OCI-LY3 (cell line): ENCODE results near the gene LRP1B.

Experiments used
- H2AFZ ChIP-seq: fragments of 200-600, 300-600 bp; shearing (Covaris generic); 2 replicates; pipeline ENCODE4 v1.6.0; 2014; ENCODE audit warnings: antibody characterized with exemption, low read depth, low read length
- H3K27ac ChIP-seq: fragments of 200-600, 300-600 bp; sonication (generic); 2 replicates; pipeline ENCODE4 v1.5.1; 2014; ENCODE audit warnings: mild to moderate bottlenecking, low read length, moderate library complexity, mixed read lengths
- H3K27me3 ChIP-seq: fragments of 200-600, 300-600 bp; sonication (generic); 2 replicates; pipeline ENCODE4 v1.6.1; 2014; ENCODE audit warnings: low read depth, low read length, mixed read lengths
- H3K36me3 ChIP-seq: fragments of 200-600, 300-600 bp; sonication (generic); replicated peaks from 2 replicates; pipeline ENCODE3; 2014; ENCODE audit warnings: low read depth, low read length, mixed read lengths
- H3K4me1 ChIP-seq: fragments of 300-600, 200-600 bp; sonication (generic); 2 replicates; pipeline ENCODE4 v1.6.1; 2014; ENCODE audit warnings: low read length, mixed read lengths
- H3K4me2 ChIP-seq: fragments of 200-600, 300-600 bp; sonication (generic); 2 replicates; pipeline ENCODE4 v1.6.1; 2014; ENCODE audit warnings: low read length, mixed read lengths
- H3K4me3 ChIP-seq: fragments of 300-600, 200-600 bp; sonication (generic); 2 replicates; pipeline ENCODE4 v1.5.1; 2014; ENCODE audit warnings: antibody characterized with exemption, mild to moderate bottlenecking, low read length, moderate library complexity
- H3K79me2 ChIP-seq: fragments of 300-600, 200-600 bp; shearing (Covaris generic); 2 replicates; pipeline ENCODE4 v1.6.1; 2014; ENCODE audit warnings: mild to moderate bottlenecking, low read length, mixed read lengths
- H3K9ac ChIP-seq: fragments of 300-600, 200-600 bp; shearing (Covaris generic); 2 replicates; pipeline ENCODE4 v1.6.0; 2014; ENCODE audit warnings: mild to moderate bottlenecking, low read length, moderate library complexity
- H3K9me3 ChIP-seq: fragments of 200-600, 300-600 bp; shearing (Covaris generic); 2 replicates; pipeline ENCODE4 v1.6.1; 2014; ENCODE audit warnings: low read length, mixed read lengths; ENCODE audit not compliant: insufficient read depth
- H4K20me1 ChIP-seq: fragments of 200-600, 300-600 bp; sonication (generic); 2 replicates; pipeline ENCODE4 v1.6.1; 2016; ENCODE audit warnings: low read length, mixed read lengths; ENCODE audit not compliant: insufficient read depth
- EZH2phosphoT487 ChIP-seq: fragments of 200-600 bp; shearing (Covaris generic); IDR thresholded peaks from 2 replicates; pipeline ENCODE4 v1.6.1; 2018; ENCODE audit warnings: antibody characterized with exemption, mixed run types, low read depth
- TF ChIP-seq, protein P1 (sequence below): fragments of 200-600, 300-600 bp; sonication (generic); IDR thresholded peaks from 2 replicates; pipeline ENCODE4 v1.5.1; 2014; ENCODE audit warnings: antibody characterized with exemption, low read length, low read depth

LRP1B gene

DNA sequence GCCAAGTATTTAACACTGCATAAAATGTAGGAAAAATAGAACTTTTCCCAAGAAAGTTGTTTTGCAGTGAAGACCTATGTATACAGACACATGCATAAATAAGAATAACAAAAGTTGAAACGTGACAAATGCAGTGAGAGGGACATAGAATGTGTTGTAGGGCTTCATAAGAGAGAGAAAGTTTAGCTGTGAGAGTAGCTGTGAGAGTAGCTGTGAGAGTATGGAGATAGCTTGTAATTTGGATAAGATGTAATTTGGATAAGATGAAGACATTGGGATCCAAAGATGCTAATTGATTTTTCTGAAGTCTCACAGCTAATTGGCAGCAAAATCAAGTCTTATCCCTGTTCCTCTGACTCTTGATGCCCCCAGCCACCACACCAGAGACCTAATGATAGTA, 170.9 kb downstream of the LRP1B start:
- no peaks in the 10 kb centered on the region for H3K36me3 ChIP-seq
- H3K79me2 ChIP-seq = no peaks in the 10 kb centered on the region
- no peaks in the 10 kb centered on the region for H3K27me3 ChIP-seq
- no peaks in the 10 kb centered on the region for H3K4me1 ChIP-seq
- no peak for TF ChIP-seq EZH2phosphoT487
- TF ChIP-seq, protein P1, sequence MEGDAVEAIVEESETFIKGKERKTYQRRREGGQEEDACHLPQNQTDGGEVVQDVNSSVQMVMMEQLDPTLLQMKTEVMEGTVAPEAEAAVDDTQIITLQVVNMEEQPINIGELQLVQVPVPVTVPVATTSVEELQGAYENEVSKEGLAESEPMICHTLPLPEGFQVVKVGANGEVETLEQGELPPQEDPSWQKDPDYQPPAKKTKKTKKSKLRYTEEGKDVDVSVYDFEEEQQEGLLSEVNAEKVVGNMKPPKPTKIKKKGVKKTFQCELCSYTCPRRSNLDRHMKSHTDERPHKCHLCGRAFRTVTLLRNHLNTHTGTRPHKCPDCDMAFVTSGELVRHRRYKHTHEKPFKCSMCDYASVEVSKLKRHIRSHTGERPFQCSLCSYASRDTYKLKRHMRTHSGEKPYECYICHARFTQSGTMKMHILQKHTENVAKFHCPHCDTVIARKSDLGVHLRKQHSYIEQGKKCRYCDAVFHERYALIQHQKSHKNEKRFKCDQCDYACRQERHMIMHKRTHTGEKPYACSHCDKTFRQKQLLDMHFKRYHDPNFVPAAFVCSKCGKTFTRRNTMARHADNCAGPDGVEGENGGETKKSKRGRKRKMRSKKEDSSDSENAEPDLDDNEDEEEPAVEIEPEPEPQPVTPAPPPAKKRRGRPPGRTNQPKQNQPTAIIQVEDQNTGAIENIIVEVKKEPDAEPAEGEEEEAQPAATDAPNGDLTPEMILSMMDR = no peak
- no peak overlapping the region for H3K4me2 ChIP-seq
- no peaks in the 10 kb centered on the region for H4K20me1 ChIP-seq
- no peaks in the 10 kb centered on the region for H3K9me3 ChIP-seq
- H3K4me3 ChIP-seq = no peak overlapping the region
- no peak overlapping the region for H3K9ac ChIP-seq
- H3K27ac ChIP-seq = no peak overlapping the region
- no peak overlapping the region for H2AFZ ChIP-seq

DNA sequence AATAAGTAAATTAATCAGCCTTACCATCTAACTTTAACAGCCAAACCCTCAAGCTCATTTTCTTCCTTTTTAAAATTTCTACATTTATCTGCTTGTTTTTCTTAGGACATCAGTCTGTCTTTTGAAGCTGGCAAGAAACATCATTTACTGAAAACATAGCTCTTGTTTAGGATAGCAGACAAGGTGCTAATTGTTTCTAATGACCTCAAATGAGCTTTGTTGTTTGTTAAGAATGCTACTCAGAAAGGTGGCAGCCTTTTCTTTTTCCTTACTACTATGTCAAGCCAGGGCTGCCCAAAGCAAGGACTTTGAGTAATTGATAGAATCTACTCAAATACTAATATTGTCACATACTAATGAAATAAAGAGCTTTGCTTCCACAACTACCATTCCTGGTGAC, 171.8 kb downstream of the LRP1B start:
- Histone ChIP-seq H3K36me3 (no peaks in the 10 kb centered on the region), H3K4me3 (no peak overlapping the region), H3K4me2 (no peak overlapping the region), H4K20me1 (no peaks in the 10 kb centered on the region), H3K79me2 (no peaks in the 10 kb centered on the region), H3K4me1 (no peaks in the 10 kb centered on the region), H3K9me3 (no peaks in the 10 kb centered on the region), H2AFZ (no peak overlapping the region), H3K27ac (no peak overlapping the region), H3K27me3 (no peaks in the 10 kb centered on the region), H3K9ac (no peak overlapping the region)
- no peak for TF ChIP-seq EZH2phosphoT487
- TF ChIP-seq, protein P1 = no peak

DNA sequence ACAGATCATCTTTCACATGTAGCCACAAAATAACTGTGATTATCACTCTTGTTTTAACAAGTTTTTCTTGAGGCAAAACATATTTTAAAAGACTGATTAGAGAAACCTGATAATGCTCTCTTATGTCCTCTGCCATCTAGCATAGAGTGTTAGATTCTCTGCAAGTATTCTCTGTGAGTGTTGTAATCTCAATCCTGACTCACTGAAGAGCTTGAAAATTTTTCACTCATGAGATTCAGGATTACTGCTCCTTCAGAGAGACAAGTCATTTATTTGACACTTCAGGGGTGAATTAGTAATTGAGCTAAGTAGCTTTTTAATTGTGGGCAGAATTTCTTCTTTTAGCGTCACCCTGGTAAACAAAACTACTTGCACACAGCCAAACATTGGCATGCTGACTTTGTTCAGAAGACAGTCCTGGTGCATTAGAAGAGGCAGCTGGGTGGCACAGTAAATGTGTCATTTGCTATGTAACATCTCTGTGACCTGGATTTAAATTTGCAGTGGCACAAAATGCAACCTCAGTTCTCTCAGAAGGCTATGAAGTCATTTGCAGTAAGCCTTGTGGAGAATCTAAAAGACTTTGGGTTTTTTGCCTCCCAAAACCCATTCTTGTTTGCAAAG, 172.9 kb downstream of the LRP1B start:
- no peaks in the 10 kb centered on the region for H3K27me3 ChIP-seq
- H3K4me2 ChIP-seq = no peak overlapping the region
- H3K79me2 ChIP-seq = no peaks in the 10 kb centered on the region
- no peak for TF ChIP-seq EZH2phosphoT487
- TF ChIP-seq, protein P1 = no peak
- no peak overlapping the region for H3K27ac ChIP-seq
- H3K9me3 ChIP-seq = no peaks in the 10 kb centered on the region
- no peak overlapping the region for H2AFZ ChIP-seq
- no peaks in the 10 kb centered on the region for H3K4me1 ChIP-seq
- no peaks in the 10 kb centered on the region for H3K36me3 ChIP-seq
- no peak overlapping the region for H3K4me3 ChIP-seq
- H3K9ac ChIP-seq = no peak overlapping the region
- H4K20me1 ChIP-seq = no peaks in the 10 kb centered on the region

DNA sequence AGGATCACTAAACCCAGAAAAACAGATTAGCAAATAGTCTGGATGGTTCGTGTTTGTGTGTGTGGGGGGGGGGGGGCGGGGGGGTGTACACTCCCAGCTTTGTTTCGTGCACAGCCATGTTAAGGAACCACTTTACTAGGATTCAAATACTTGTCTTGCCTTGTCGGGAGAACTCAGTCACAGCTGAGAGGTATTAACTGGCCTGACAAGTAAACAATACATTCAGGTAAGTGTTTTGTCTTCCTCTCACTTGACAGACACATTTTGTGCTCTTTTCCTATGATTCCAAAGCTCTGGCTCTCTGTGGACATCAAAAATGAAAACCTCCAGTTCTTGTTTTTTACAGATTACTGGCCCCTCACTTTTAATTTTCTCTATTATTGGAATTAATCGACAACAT, 173.5 kb downstream of the LRP1B start:
- H2AFZ ChIP-seq = no peak overlapping the region
- H3K9ac ChIP-seq = no peak overlapping the region
- H3K27ac ChIP-seq = no peak overlapping the region
- no peaks in the 10 kb centered on the region for H4K20me1 ChIP-seq
- no peaks in the 10 kb centered on the region for H3K36me3 ChIP-seq
- no peaks in the 10 kb centered on the region for H3K27me3 ChIP-seq
- H3K4me2 ChIP-seq = no peak overlapping the region
- TF ChIP-seq, protein P1 = no peak
- no peak for TF ChIP-seq EZH2phosphoT487
- H3K79me2 ChIP-seq = no peaks in the 10 kb centered on the region
- H3K4me1 ChIP-seq = no peaks in the 10 kb centered on the region
- H3K9me3 ChIP-seq = no peaks in the 10 kb centered on the region
- H3K4me3 ChIP-seq = no peak overlapping the region
